SIG-M5 (cell line): ENCODE data around the gene KARS1.

Experiments
- DNase-seq: peaks from one replicate; lab custom pipeline; 2025; lab: John Stamatoyannopoulos, UW

The KARS1 gene

DNA sequence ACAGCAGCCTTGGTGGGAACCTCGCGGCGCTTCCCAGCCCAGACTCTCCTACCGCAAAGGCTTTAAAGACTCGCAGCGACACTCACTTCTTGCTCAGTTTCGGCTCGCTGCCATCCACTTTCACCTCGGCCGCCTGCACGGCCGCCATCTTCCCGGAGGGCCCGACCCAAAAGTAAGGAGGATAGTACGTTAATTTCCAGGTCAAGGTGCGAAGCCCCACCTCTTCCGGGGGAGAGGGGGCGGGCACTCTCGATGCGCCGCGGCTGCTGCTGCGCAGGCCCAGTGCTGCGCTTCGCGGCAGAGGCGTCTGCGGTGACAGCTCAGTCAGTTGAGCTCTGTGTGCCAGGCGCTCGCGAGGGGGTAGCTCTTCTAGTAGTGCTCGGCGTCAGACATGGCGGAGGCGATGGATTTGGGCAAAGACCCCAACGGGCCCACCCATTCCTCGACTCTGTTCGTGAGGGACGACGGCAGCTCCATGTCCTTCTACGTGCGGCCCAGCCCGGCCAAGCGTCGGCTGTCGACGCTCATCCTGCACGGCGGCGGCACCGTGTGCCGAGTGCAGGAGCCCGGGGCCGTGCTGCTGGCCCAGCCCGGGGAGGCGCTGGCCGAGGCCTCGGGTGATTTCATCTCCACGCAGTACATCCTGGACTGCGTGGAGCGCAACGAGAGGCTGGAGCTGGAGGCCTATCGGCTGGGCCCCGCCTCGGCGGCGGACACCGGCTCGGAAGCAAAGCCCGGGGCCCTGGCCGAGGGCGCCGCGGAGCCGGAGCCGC is at the start of gene KARS1, which contains the start of gene TERF2IP:
TSS of gene KARS1 (minus strand) at position 174 of the 773 bp plus-strand sequence. CDS start at position 148, 26 bp downstream.
TSS of gene TERF2IP (plus strand) at position 282 of the 773 bp plus-strand sequence. CDS start at position 392, 110 bp downstream.
- peak; percentile 58 for DNase-seq

- no peak for DNase-seq
Measured at GRCh38 chr16:75695708-75696107, 48.2 kb upstream of the KARS1 start.

GRCh38 chr16:75687361-75687760 is 39.9 kb upstream of the KARS1 start:
- DNase-seq, result no peak

GRCh38 chr16:75682308-75682707 is 34.8 kb upstream of the KARS1 start:
- DNase-seq, result no peak

DNA sequence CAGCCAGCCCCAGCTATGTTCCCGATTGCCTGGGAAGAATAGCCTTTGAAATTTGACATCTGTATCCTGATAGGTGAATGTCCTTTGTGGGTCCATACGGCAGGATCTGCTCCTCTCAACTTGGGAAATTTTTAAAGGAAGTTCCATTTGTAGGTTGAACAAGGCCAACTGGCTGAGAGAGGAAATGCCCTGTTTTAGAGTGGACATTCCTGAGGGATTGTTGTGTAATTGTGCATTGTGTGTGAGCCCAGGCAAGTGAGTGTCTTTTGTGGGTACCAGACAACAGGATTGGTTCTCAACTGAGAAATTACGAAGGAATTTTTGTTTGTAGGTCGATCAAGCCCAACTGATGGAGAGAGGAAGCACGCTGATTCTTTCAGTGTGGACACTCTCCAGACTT is 31.9 kb upstream of the KARS1 start:
- DNase-seq, result no peak

DNA sequence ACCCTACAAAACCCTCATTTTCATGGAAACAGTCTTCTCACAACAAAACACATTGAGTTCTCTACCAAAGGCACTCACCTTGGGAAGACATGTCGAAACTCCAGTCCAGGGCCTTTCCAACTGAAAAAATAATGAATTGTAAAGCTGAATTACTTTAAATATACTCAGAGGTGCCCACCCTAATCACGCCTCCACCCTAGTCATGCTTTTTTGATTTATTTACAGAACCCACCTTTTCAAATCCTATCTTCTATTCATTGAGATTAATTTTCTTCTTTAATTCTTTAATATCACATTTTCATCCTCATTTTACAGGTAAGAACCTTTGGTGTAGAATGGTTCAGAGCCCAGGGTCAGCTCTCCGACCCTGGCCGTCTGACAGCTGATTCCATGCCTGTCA is 29.4 kb upstream of the KARS1 start, which contains the start of gene CPHXL2:
TSS of gene CPHXL2 (minus strand) at position 101 of the 400 bp plus-strand sequence. CDS start at position 91, 10 bp downstream.
- no peak for DNase-seq

GRCh38 chr16:75667503-75667902 is 20.0 kb upstream of the KARS1 start:
- no peak for DNase-seq

GRCh38 chr16:75660726-75661302 is 13.3 kb upstream of the KARS1 start:
- DNase-seq, result no peak

DNA sequence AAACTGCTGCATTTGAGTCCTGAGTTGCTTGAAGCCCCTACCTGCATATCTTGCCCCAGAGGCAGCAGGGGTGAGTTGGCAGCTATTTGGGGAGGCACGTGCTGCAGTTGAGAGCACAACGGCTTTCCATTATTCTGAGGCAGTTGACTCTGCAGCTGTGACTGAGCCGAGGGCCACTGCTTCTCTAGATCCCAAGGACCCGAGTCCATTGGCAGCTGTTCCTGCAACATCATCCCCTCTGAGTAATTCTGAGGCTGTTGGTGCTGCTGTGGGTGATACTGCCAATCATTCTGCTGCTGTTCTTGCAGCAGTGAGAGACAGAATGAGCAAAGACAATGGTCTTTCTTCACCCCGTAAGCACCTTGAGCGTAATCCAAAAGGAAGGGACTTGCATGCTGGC is 12.9 kb upstream of the KARS1 start:
- no peak for DNase-seq

DNA sequence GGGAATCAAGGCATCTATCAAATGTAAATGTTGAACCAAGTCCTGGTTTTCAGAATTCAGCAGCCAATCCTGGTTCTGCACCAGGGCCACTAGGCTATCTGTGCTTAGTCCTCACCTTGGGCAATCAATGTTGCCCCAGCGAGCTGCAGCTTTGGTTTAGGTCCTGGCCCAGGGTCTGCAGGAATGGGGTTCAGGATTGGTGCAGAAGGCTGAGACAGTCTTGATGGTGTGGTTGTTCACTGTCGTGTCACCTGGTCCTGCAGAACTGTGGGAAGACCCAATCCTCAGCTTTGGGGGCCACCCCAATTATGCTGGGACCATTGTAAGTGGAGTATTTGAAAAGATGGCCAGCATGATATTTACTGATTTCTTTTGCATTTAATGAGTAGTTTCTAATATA is 10.7 kb upstream of the KARS1 start:
- no peak for DNase-seq

DNA sequence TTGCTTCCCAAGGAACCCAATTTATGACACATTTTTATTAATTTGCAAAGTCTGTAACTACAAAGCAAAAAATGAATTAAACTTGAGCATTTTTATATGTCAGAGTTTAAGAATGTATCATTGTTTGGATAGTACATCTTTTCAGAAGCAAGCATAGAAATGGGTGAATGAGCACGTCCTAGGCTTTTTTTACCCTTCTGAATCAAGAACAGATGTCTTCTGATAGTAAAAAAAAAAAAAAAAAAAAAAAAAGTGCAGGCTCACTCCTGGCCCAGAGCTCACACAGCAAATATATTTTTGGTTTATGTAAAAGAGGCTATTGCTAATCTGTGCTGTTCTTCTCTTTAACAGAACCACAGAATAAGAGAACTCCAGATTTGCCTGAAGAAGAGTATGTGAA is 6.5 kb upstream of the KARS1 start:
- no peak for DNase-seq

DNA sequence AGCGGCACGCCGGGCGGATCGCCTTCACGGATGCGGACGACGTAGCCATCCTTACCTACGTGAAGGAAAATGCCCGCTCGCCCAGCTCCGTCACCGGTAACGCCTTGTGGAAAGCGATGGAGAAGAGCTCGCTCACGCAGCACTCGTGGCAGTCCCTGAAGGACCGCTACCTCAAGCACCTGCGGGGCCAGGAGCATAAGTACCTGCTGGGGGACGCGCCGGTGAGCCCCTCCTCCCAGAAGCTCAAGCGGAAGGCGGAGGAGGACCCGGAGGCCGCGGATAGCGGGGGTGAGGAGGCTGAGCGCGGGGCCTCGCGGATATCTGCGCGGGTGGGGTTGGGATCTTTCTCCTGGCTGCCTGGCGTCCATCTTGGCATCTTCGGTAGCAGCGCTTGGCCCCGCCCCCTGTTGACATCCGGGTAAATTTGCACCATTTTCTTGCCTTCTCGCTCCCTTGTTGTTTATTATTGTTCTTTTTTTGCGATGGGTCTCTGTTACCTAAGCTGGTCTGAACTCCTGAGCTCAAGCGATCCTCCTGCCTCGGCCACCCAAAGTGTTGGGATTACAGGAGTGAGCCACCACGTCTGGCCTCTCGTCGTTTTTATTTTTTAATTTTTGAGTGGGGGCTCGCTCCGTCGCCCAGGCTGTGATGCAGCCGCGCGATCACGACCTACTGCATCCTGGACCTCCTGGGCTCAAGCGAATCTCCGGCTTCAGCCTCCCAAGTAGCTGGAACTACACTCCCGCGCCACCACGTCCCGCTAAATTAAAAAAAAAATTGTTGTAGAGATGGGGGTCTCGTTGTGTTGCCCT is 1.0 kb upstream of the KARS1 start:
- DNase-seq, result no peak

DNA sequence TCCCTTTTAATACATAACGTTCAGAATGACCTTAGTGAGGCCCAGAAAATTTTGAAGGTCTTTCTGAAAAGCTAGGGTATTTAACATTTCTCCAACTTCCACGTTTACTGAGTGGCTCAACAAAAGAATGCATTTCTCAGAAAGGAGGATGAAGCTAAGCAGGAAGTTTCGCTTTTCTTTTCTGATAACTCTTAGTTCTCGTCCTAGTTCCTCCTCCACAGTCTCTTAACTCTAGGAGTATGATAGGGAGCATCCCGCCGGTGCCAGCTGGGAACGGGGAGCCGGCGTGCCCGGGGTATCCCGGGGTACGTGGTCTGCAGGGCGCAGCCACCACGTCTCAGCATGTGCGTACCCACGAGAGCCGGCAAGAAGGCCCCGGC is 363 bp downstream of the KARS1 start:
- no peak for DNase-seq

GRCh38 chr16:75644240-75645012 is 3.0 kb downstream of the KARS1 start:
- DNase-seq, result no peak

DNA sequence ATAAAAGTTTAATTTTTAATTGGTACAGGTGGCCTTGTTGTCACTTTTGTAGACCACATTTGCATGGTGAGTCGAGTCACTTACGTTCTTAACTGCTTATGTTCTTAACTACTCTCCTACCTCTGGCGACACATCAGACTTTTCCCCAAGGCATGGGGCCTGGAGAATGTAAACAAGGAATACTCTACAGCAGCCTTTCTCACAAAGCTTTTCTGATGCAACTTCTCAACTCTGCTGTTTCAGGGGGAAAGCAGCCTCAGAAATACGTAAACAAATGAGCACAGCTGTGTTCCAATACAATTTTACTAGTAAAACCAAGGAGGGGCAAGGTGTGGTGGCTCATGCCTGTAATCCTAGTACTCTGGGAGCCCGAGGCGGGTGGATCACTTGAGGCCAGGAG is 6.9 kb downstream of the KARS1 start:
- no peak for DNase-seq

GRCh38 chr16:75635036-75635435 is 12.4 kb downstream of the KARS1 start:
- no peak for DNase-seq

GRCh38 chr16:75632857-75633256 is 14.6 kb downstream of the KARS1 start:
- no peak for DNase-seq

GRCh38 chr16:75630052-75630451 is 17.4 kb downstream of the KARS1 start:
- no peak for DNase-seq

- DNase-seq, result no peak
Measured at GRCh38 chr16:75629132-75629531, 18.3 kb downstream of the KARS1 start.

DNA sequence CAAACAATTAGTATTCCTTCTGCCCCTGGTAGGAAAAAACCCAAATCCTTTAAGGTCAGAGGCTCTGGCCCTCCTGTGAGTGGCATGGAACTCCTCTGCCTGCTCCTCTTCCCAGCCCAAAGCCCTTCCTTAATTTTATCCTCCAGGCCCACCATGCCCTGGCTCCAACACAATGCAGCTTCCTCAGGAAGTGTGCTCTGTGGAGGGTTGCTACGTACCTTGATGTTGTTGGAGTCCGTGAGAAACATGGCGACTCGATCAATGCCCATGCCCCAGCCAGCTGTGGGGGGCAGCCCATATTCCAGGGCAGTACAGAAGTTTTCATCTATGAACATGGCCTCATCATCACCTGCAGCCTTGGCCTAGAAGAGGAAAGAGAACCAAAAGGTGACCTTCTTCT is 19.1 kb downstream of the KARS1 start:
- no peak for DNase-seq

DNA sequence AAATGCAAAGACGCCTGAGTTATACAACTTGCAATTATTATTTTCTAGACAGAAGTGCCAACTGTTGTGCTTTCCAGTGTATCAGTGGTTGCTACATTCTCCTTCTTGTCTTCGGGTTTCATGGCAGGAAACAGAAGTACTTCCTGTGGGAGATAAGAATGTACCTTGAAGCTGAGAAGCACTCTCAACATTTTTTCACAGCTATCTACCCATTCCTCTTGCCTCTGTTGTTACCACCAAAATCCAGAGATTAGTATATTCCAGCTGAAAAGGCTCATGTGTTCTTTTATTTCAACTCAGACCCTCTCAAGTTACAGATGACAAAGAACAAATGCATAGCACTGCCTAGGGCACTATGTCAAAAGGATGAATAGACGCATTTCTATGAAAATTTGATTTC is 19.6 kb downstream of the KARS1 start:
- DNase-seq, result no peak

- DNase-seq, result no peak
Measured at GRCh38 chr16:75626806-75627205, 20.7 kb downstream of the KARS1 start.
